ENCODE measurements around the gene ZNF892.

DNA sequence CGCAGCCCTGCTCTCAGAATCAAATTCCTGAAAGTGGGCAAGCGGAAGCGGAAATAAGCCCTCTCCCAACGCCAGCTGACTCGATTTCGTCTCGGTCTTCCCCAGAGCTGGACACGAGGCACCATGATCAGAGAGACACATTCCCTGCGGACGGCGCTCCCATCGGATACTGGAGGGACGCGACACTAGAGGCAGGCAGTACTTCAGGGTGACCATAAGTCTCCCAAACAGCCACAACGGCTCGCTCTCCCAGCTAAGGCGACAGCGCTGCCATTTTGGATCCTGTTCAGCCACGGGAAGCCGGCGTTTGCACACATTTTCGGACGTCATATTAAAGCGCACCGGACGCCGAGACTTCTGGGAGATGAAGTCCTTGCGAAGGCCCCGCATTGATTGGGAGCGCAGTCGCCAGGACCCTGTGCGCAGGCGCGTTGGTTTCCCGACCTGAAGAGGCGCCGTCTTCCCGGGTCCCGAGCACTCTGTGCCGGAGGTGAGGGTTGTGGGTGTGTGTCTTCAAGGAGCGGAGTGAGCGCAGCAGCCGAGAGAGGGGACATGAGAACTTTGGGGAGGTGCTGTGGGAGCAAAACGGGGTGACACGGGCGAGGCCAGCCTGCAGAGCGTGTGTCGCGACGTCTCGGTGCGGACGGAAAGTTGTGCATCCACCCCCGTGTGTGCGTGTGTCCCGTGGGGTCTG is 41.8 kb upstream of the ZNF892 start, which contains the start of gene ZNF2:
- TF ChIP-seq, protein P1, sequence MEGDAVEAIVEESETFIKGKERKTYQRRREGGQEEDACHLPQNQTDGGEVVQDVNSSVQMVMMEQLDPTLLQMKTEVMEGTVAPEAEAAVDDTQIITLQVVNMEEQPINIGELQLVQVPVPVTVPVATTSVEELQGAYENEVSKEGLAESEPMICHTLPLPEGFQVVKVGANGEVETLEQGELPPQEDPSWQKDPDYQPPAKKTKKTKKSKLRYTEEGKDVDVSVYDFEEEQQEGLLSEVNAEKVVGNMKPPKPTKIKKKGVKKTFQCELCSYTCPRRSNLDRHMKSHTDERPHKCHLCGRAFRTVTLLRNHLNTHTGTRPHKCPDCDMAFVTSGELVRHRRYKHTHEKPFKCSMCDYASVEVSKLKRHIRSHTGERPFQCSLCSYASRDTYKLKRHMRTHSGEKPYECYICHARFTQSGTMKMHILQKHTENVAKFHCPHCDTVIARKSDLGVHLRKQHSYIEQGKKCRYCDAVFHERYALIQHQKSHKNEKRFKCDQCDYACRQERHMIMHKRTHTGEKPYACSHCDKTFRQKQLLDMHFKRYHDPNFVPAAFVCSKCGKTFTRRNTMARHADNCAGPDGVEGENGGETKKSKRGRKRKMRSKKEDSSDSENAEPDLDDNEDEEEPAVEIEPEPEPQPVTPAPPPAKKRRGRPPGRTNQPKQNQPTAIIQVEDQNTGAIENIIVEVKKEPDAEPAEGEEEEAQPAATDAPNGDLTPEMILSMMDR (conservative IDR thresholded peaks at IDR 0.05; ENCODE audit: low read depth, low read length): no peak
- no peak for TF ChIP-seq EZH2 (IDR thresholded peaks at IDR 0.05; ENCODE audit: low read length, unreplicated experiment)

Measured in PC-3 (cell line).